Ishikawa (cell line): ENCODE data around the gene SORBS2.

ENCODE experiments used
- CEBPB ChIP-seq: IDR thresholded peaks from 2 replicates; pipeline ENCODE4 v1.6.1; 2012
- CREB1 ChIP-seq: IDR thresholded peaks from 2 replicates; pipeline ENCODE4 v1.6.1; 2012; ENCODE audit warnings: low read depth
- EGR1 ChIP-seq: IDR thresholded peaks from 2 replicates; pipeline ENCODE4 v1.6.1; 2012
- EP300 ChIP-seq: IDR thresholded peaks from 2 replicates; pipeline ENCODE4 v1.6.1; 2012; ENCODE audit warnings: borderline replicate concordance
- FOXM1 ChIP-seq: IDR thresholded peaks from 2 replicates; pipeline ENCODE4 v1.6.1; 2012; ENCODE audit warnings: low read depth, borderline replicate concordance
- NFIC ChIP-seq: IDR thresholded peaks from 2 replicates; pipeline ENCODE4 v1.6.1; 2012
- RAD21 ChIP-seq: IDR thresholded peaks from 2 replicates; pipeline ENCODE4 v1.6.1; 2012; ENCODE audit warnings: low read depth
- REST ChIP-seq: IDR thresholded peaks from 2 replicates; pipeline ENCODE4 v1.6.1; 2012; ENCODE audit warnings: low read depth, mild to moderate bottlenecking
- TAF1 ChIP-seq: IDR thresholded peaks from 2 replicates; pipeline ENCODE4 v1.6.1; 2012; ENCODE audit warnings: low read depth, mild to moderate bottlenecking
- TCF12 ChIP-seq: IDR thresholded peaks from 2 replicates; pipeline ENCODE4 v1.6.1; 2012; ENCODE audit warnings: low read depth
- TEAD4 ChIP-seq: IDR thresholded peaks from 2 replicates; pipeline ENCODE4 v1.6.1; 2012
- USF1 ChIP-seq: IDR thresholded peaks from 2 replicates; pipeline ENCODE4 v1.6.1; 2012
- YY1 ChIP-seq: IDR thresholded peaks from 2 replicates; pipeline ENCODE4 v1.6.1; 2012; ENCODE audit warnings: low read depth
- ZBTB7A ChIP-seq: IDR thresholded peaks from 2 replicates; pipeline ENCODE4 v1.6.1; 2012; ENCODE audit warnings: low read depth
- TF ChIP-seq, protein P1 (sequence below): IDR thresholded peaks from 2 replicates; pipeline ENCODE4 v1.6.1; 2012

Gene SORBS2

DNA sequence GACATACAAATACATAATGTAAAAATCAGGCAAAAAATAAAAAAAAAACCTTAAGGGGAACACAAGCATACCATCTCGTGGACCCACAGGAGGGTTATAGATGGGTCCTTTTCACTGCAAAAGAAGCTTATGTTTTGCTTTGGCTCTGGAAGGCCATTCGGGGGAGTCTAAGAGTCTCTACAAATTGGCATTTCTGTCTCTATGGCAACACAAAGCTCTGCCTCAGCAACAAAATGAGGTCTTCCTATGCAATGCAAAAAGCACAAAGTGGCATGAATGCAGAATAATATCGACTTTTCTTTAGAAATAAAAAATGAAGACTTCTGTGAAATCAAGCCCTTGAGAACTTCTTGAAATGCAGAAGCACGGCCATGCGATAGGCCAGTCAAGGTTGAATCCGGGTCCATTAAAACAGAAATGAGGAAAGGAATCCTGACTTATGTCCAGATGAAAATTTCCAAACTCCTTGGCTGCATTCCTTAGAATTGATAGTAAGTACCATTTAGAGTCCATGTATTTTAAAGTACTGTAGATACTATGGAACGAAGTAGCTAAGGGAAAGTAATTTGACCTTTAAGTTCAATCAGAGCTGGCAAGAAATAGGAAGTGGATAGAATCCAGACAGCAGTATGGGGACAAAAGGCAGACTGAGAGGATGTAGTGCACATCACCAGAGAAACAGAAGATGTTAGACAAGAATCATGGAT is 213.0 kb downstream of the SORBS2 start:
- TF ChIP-seq YY1 (no peak), TAF1 (no peak), EGR1 (no peak), USF1 (no peak), TCF12 (no peak), FOXM1 (no peak), ZBTB7A (no peak), TEAD4 (no peak), NFIC (no peak), RAD21 (no peak)

- TF ChIP-seq ZBTB7A (no peak), FOXM1 (no peak), USF1 (no peak), CEBPB (peak; percentile 18; the same call in 1 of the 2 replicates), RAD21 (peak; percentile 97)
These were observed 214.3 kb downstream of the SORBS2 start for GRCh38 chr4:185597532-185598188.

DNA sequence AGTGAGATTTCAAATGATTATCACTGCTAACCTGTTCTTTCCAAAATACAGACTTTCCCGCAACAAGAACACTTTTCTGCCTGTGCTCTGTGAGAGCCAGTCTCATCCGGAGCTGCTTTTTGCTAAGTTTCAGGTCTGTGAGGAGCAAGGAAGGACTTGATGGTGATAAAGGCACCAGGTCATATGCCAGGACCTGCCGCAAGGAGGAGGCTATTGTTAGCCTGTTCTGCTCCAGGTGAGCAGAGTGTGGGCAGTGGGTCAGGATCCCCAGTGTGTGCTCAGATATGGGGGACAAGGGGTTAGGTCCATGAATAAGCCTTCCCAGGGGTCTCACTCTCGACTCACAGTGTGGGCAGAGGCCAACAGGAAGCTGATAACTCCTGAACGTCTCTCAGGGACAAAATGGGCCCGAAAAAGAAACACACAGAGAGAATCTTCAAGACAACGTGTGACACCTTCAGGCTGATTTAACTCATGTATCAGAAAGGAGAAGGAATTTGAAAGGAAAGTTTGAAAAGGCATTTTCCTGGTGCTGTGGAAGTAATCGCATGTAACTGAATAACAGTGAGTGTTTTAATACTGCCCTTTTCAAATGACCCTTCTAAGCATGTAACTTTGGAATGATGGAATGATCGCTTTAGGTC is 219.0 kb downstream of the SORBS2 start:
- TF ChIP-seq, protein P1, sequence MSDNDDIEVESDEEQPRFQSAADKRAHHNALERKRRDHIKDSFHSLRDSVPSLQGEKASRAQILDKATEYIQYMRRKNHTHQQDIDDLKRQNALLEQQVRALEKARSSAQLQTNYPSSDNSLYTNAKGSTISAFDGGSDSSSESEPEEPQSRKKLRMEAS, result no peak
- TF ChIP-seq REST, result no peak
- TF ChIP-seq ZBTB7A, result no peak
- TF ChIP-seq FOXM1, result no peak
- TF ChIP-seq TAF1, result no peak
- no peak for TF ChIP-seq NFIC
- no peak for TF ChIP-seq EGR1
- TF ChIP-seq CEBPB, result no peak
- TF ChIP-seq RAD21, result no peak
- TF ChIP-seq TEAD4, result no peak
- TF ChIP-seq CREB1, result no peak
- no peak for TF ChIP-seq EP300

DNA sequence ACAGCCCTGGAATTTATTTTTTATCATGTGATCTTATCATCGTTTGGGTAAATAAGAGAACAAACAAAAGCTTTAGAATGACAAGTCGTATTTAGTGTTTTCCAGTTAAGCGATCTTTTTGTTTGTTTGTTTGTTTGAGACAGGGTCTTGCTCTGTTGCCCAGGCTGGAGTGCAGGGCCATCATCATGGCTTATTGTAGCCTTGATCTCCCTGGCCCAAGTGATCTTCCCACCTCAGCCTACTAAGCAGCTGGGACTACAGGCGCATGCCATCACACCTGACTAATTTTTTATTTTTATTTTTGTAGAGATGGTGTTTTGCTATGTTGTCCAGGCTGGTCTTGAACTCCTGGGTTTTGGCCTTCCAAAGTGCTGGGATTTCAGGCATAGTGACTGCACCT is 219.6 kb downstream of the SORBS2 start:
- TF ChIP-seq TAF1, result no peak
- TF ChIP-seq RAD21, result no peak
- no peak for TF ChIP-seq TEAD4
- TF ChIP-seq NFIC, result no peak
- TF ChIP-seq CREB1, result no peak
- no peak for TF ChIP-seq TCF12
- no peak for TF ChIP-seq EGR1
- TF ChIP-seq USF1, result no peak
- TF ChIP-seq FOXM1, result no peak
- TF ChIP-seq CEBPB, result no peak

DNA sequence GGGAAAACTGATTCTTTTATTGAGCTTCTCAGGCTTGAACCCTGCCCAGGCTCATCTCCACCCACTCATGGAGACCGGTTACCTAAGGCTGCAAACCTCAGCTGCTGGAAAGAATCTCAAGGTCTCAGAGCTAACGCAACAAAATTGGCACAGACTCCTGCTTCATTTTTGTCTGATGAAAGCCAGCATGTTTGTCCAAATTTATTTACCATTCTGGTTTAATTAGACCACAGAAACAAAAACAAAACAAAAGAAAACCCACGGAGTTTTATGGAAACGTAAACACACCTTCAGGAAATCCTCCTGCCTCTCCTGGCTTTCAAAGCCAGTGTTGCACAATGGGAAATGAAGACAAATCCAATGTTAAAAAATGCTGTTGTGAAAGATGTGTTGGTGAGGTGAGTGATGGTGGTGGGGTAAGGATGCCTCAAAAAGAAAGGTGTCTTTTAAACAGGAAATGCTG is 220.3 kb downstream of the SORBS2 start:
- TF ChIP-seq TCF12 (no peak), YY1 (no peak), CREB1 (no peak), REST (no peak), RAD21 (no peak), TAF1 (no peak), NFIC (no peak)

- TF ChIP-seq CREB1, result no peak
These were observed 221.0 kb downstream of the SORBS2 start for GRCh38 chr4:185590982-185591381.
